ENCODE measurements around the gene DSCAML1.

Gene DSCAML1

GRCh38 chr11:117564321-117564720, 232.7 kb downstream of the DSCAML1 start:
- in situ Hi-C loops (cut with MboI; ENCODE audit: low sequenced_read_pairs): no loop called here

- in situ Hi-C loops (cut with MboI; ENCODE audit: low sequenced_read_pairs): no loop called here
Measured at GRCh38 chr11:117563556-117563955, 233.5 kb downstream of the DSCAML1 start.

- in situ Hi-C loops (cut with MboI; ENCODE audit: low sequenced_read_pairs): no loop called here
Measured at GRCh38 chr11:117562136-117562535, 234.9 kb downstream of the DSCAML1 start.

- in situ Hi-C loops (cut with MboI; ENCODE audit: low sequenced_read_pairs): no loop called here
Measured at GRCh38 chr11:117560780-117561530, 236.1 kb downstream of the DSCAML1 start.

GRCh38 chr11:117559698-117560097, 237.3 kb downstream of the DSCAML1 start:
- in situ Hi-C loops (cut with MboI; ENCODE audit: low sequenced_read_pairs): no loop called here

GRCh38 chr11:117557361-117557760, 239.7 kb downstream of the DSCAML1 start:
- in situ Hi-C loops (cut with MboI; ENCODE audit: low sequenced_read_pairs): no loop called here

GRCh38 chr11:117554601-117555333, 242.2 kb downstream of the DSCAML1 start:
- in situ Hi-C loops (cut with MboI; ENCODE audit: low sequenced_read_pairs): no loop called here

- in situ Hi-C loops (cut with MboI; ENCODE audit: low sequenced_read_pairs): no loop called here
Measured at GRCh38 chr11:117552626-117553025, 244.4 kb downstream of the DSCAML1 start.

- in situ Hi-C loops (cut with MboI; ENCODE audit: low sequenced_read_pairs): no loop called here
Measured at GRCh38 chr11:117551761-117552343, 245.2 kb downstream of the DSCAML1 start.

- in situ Hi-C loops (cut with MboI; ENCODE audit: low sequenced_read_pairs): no loop called here
Measured at GRCh38 chr11:117550466-117550865, 246.6 kb downstream of the DSCAML1 start.

- in situ Hi-C loops (cut with MboI; ENCODE audit: low sequenced_read_pairs): no loop called here
Measured at GRCh38 chr11:117549417-117549816, 247.6 kb downstream of the DSCAML1 start.

- in situ Hi-C loops (cut with MboI; ENCODE audit: low sequenced_read_pairs): no loop called here
Measured at GRCh38 chr11:117548876-117549275, 248.1 kb downstream of the DSCAML1 start.

GRCh38 chr11:117547946-117548345, 249.1 kb downstream of the DSCAML1 start:
- in situ Hi-C loops (cut with MboI; ENCODE audit: low sequenced_read_pairs): no loop called here

- in situ Hi-C loops (cut with MboI; ENCODE audit: low sequenced_read_pairs): no loop called here
Measured at GRCh38 chr11:117547195-117547850, 249.7 kb downstream of the DSCAML1 start.

- in situ Hi-C loops (cut with MboI; ENCODE audit: low sequenced_read_pairs): no loop called here
Measured at GRCh38 chr11:117546431-117547194, 250.4 kb downstream of the DSCAML1 start.

GRCh38 chr11:117545706-117546105, 251.3 kb downstream of the DSCAML1 start:
- in situ Hi-C loops (cut with MboI; ENCODE audit: low sequenced_read_pairs): no loop called here

GRCh38 chr11:117544130-117544800, 252.8 kb downstream of the DSCAML1 start:
- in situ Hi-C loops (cut with MboI; ENCODE audit: low sequenced_read_pairs): no loop called here

- in situ Hi-C loops (cut with MboI; ENCODE audit: low sequenced_read_pairs): no loop called here
Measured at GRCh38 chr11:117541211-117541610, 255.8 kb downstream of the DSCAML1 start.

GRCh38 chr11:117538263-117539135, 258.5 kb downstream of the DSCAML1 start:
- in situ Hi-C loops (cut with MboI; ENCODE audit: low sequenced_read_pairs): no loop called here

All from HL-60/S4 treated with phorbol 12-myristate 13-acetate at 8.2 ng/mL for 4 days and 3 days (cell line).